Transverse colon (tissue), 4 donors: ENCODE measurements around the gene SLC35F1.

Experiments used
- EP300 ChIP-seq: sonication (generic); formaldehyde crosslinking; IDR thresholded peaks from one replicate; pipeline ENCODE4 v1.6.1; 2017; ENCODE audit warnings: antibody characterized with exemption, low read depth
- POLR2A ChIP-seq: fragments of 450-650 bp; IDR thresholded peaks from one replicate; pipeline ENCODE4 v1.6.1; 2016; ENCODE audit warnings: antibody characterized with exemption, mild to moderate bottlenecking, moderate library complexity
- POLR2AphosphoS5 ChIP-seq, 3 donors: sonication (generic); formaldehyde crosslinking; IDR thresholded peaks; one replicate each; pipeline ENCODE4 v1.6.1; 2016; ENCODE audit warnings: antibody characterized with exemption in 3 of 3
- TF ChIP-seq, protein P1 (sequence below), 5 experiments: fragments of 200-600 bp in 3 of 5; fragments of 450-650 bp in 2 of 5; sonication (generic) in 3 of 5; IDR thresholded peaks; 1 replicate in 2 of 5; 2 replicates in 3 of 5; pipeline ENCODE4 v1.5.1; 2016 to 2017; ENCODE audit warnings: antibody characterized with exemption in 5 of 5, inconsistent platforms in 3 of 5, mild to moderate bottlenecking in 2 of 5, moderate library complexity in 1 of 5

DNA sequence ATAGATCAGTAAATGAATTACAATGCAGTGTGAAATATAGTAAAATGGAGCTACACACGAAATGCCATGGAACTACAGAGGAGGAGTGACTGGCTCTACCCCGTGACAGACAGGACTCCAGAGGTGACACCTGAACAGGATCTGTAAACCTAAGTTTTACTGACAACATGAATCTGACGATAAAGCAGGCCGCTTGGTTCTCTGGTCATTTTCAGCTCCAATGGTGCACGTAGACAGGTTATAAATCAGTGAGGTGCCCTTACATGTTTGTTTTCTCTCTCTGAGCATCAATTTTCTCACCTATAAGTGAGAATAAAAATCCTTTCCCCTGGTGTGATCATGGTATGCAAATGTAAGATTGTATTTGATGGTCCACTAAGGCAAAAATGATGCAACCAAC is 339.3 kb downstream of the SLC35F1 start:
- TF ChIP-seq, protein P1, sequence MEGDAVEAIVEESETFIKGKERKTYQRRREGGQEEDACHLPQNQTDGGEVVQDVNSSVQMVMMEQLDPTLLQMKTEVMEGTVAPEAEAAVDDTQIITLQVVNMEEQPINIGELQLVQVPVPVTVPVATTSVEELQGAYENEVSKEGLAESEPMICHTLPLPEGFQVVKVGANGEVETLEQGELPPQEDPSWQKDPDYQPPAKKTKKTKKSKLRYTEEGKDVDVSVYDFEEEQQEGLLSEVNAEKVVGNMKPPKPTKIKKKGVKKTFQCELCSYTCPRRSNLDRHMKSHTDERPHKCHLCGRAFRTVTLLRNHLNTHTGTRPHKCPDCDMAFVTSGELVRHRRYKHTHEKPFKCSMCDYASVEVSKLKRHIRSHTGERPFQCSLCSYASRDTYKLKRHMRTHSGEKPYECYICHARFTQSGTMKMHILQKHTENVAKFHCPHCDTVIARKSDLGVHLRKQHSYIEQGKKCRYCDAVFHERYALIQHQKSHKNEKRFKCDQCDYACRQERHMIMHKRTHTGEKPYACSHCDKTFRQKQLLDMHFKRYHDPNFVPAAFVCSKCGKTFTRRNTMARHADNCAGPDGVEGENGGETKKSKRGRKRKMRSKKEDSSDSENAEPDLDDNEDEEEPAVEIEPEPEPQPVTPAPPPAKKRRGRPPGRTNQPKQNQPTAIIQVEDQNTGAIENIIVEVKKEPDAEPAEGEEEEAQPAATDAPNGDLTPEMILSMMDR (IDR thresholded peaks at IDR 0.05) = no peak
- TF ChIP-seq POLR2A (no peak), EP300 (no peak), POLR2AphosphoS5 (IDR thresholded peaks at IDR 0.05) (no peak)
